Measurements from ENCODE around the gene RRP15. TPM values are rescaled to one million over a fixed set of nuclear protein-coding genes. Genes with fewer than 3 reads are reported as not detected.

RRP15 gene
- total and polyA plus RNA-seq, 9 of the 15 experiments (the other 6 are each of a cell fraction or from before 2014, with no cell fraction given) = 9.5 to 58.1 (median 29.3) TPM

- TF ChIP-seq ZNF318 (IDR thresholded peaks at IDR 0.05; ENCODE audit: borderline replicate concordance in 1 of 2, low read depth in 1 of 2) (no peak), PBX2 (CRISPR knock-in tag; IDR thresholded peaks at IDR 0.05; ENCODE audit: low read depth) (no peak), PBX2 (tag; conservative IDR thresholded peaks at IDR 0.05; ENCODE audit: low read depth) (0 out of 2 replicates have a peak, but pooled peaks have one; percentile 10), BCL6 (CRISPR knock-in tag; IDR thresholded peaks at IDR 0.05) (no peak), IFI16 (CRISPR knock-in tag; IDR thresholded peaks at IDR 0.05) (no peak), ZNF609 (CRISPR knock-in tag; IDR thresholded peaks at IDR 0.05; ENCODE audit: borderline replicate concordance) (no peak), CBFA2T3 (IDR thresholded peaks at IDR 0.05) (peak; percentile 31; the same call in 1 of the 2 replicates), ILK (tag; IDR thresholded peaks at IDR 0.05; ENCODE audit: borderline replicate concordance, low read depth) (no peak), GABPA (tag; conservative IDR thresholded peaks at IDR 0.05; ENCODE audit: low read depth) (no peak), ZSCAN32 (CRISPR knock-in tag; IDR thresholded peaks at IDR 0.05) (no peak), RBM25 (IDR thresholded peaks at IDR 0.05; ENCODE audit: low read depth, low read length, severe bottlenecking) (peak; percentile 45)
Observed at GRCh38 chr1:218366322-218367052, 81.4 kb downstream of the RRP15 start (continued).

Measured in K562 (cell line).